Midbrain (tissue), 1 donor: ENCODE measurements around the gene HDAC4.
A peak's percentile ranks its signal among the peaks of the same experiment; 100 is the strongest.

Experiments used
- DNase-seq: peaks from one replicate; lab custom pipeline; 2025; lab: John Stamatoyannopoulos, UW

Gene HDAC4

GRCh38 chr2:239369631-239370161, 31.1 kb downstream of the HDAC4 start:
- DNase-seq, result no peak

GRCh38 chr2:239368906-239369552, 31.8 kb downstream of the HDAC4 start:
- no peak for DNase-seq

- DNase-seq, result no peak
Measured at GRCh38 chr2:239368321-239368720, 32.5 kb downstream of the HDAC4 start.

- DNase-seq, result no peak
Measured at GRCh38 chr2:239366740-239367139, 34.1 kb downstream of the HDAC4 start.

- DNase-seq, result no peak
Measured at GRCh38 chr2:239365782-239366435, 34.9 kb downstream of the HDAC4 start.

- no peak for DNase-seq
Measured at GRCh38 chr2:239365071-239365781, 35.6 kb downstream of the HDAC4 start.

GRCh38 chr2:239363946-239364637, 36.7 kb downstream of the HDAC4 start:
- no peak for DNase-seq

- DNase-seq, result no peak
Measured at GRCh38 chr2:239362507-239362906, 38.3 kb downstream of the HDAC4 start.

- DNase-seq, result peak; percentile 23
Measured at GRCh38 chr2:239361311-239361642, 39.5 kb downstream of the HDAC4 start.

- no peak for DNase-seq
Measured at GRCh38 chr2:239360421-239361310, 40.2 kb downstream of the HDAC4 start.

- no peak for DNase-seq
Measured at GRCh38 chr2:239360008-239360407, 40.8 kb downstream of the HDAC4 start.

- DNase-seq, result no peak
Measured at GRCh38 chr2:239359196-239359912, 41.5 kb downstream of the HDAC4 start.

GRCh38 chr2:239358062-239358754, 42.6 kb downstream of the HDAC4 start:
- DNase-seq, result peak; percentile 66

- DNase-seq, result no peak
Measured at GRCh38 chr2:239355724-239356123, 45.1 kb downstream of the HDAC4 start.

- DNase-seq, result no peak
Measured at GRCh38 chr2:239355139-239355538, 45.7 kb downstream of the HDAC4 start.

GRCh38 chr2:239354791-239355136, 46.1 kb downstream of the HDAC4 start:
- DNase-seq, result no peak

GRCh38 chr2:239354132-239354790, 46.6 kb downstream of the HDAC4 start:
- no peak for DNase-seq

GRCh38 chr2:239353692-239354091, 47.1 kb downstream of the HDAC4 start:
- DNase-seq, result no peak

GRCh38 chr2:239351687-239352086, 49.1 kb downstream of the HDAC4 start:
- no peak for DNase-seq
